Measurements from ENCODE around the gene FAM50A. TPM values are rescaled to one million over a fixed set of nuclear protein-coding genes. Genes with fewer than 3 reads are reported as not detected.

Gene FAM50A
- total RNA-seq, 4 donors from 2014 or later: 16.2 to 31.5 (median 23.3) TPM

DNA sequence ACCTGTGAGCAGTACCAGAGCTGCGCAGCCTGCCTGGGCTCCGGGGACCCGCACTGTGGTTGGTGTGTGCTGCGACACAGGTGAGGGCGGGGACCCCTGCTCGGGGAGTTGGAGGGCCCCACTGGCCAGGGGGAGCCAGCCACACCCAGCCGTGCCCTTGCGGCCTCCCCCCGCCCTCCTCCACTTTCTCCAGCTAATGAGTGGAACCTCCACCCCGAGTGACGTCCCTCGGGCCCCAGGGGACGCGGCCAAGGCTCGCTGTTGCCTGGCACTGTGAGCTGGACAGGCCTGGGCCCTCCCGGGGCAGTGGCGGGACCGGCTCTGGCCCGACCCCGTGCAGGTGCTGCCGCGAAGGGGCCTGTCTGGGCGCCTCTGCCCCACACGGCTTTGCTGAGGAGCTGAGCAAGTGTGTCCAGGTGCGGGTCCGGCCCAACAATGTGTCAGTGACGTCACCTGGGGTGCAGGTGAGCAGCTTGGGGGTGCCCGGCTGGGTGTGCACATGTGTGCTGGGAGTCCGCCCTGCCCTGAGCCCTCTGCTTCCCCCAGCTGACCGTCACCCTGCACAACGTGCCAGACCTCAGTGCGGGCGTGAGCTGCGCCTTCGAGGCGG is 19.8 kb downstream of the FAM50A start:
- 86% methylated on average over 13 of the region's 36 CpGs for WGBS
- H3K9me3 ChIP-seq: no peaks in the 10 kb centered on the region
- no peak for DNase-seq (ENCODE audit: low spot score in 2 of 2)
- peaks cover 20% of the 10 kb centered on the region for H3K4me1 ChIP-seq
- H3K27me3 ChIP-seq: no peaks in the 10 kb centered on the region
- peaks cover 65% of the 10 kb centered on the region for H3K36me3 ChIP-seq
- H3K27ac ChIP-seq: no peak overlapping the region
- TF ChIP-seq EP300 (IDR thresholded peaks at IDR 0.05): no peak
- no peak for TF ChIP-seq POLR2AphosphoS5 (IDR thresholded peaks at IDR 0.05)
- TF ChIP-seq POLR2A (IDR thresholded peaks at IDR 0.05): no peak
- TF ChIP-seq, protein P1, sequence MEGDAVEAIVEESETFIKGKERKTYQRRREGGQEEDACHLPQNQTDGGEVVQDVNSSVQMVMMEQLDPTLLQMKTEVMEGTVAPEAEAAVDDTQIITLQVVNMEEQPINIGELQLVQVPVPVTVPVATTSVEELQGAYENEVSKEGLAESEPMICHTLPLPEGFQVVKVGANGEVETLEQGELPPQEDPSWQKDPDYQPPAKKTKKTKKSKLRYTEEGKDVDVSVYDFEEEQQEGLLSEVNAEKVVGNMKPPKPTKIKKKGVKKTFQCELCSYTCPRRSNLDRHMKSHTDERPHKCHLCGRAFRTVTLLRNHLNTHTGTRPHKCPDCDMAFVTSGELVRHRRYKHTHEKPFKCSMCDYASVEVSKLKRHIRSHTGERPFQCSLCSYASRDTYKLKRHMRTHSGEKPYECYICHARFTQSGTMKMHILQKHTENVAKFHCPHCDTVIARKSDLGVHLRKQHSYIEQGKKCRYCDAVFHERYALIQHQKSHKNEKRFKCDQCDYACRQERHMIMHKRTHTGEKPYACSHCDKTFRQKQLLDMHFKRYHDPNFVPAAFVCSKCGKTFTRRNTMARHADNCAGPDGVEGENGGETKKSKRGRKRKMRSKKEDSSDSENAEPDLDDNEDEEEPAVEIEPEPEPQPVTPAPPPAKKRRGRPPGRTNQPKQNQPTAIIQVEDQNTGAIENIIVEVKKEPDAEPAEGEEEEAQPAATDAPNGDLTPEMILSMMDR (IDR thresholded peaks at IDR 0.05): no peak
- no peak overlapping the region for H3K4me3 ChIP-seq

DNA sequence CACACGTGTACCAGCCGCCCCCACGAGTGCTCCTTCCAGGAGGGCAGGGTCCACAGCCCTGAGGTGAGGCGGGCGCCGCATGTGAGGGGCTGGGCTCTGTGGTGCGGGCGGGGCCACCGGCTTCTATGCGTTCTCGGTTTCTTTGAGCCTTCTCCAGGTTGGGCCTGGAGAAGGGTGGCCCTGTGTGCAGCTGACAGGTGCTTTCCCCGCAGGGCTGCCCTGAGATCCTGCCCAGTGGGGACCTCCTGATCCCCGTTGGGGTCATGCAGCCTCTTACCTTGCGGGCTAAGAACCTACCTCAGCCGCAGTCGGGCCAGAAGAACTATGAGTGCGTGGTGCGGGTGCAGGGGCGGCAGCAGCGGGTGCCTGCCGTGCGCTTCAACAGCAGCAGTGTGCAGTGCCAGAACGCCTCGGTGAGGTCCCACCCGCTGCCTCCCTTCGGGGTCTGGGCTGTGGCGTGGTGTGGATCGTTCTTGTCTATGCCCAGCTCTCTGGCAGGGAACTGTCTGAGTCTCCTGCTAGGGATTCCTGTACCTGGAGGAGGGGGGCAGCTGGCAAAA is 20.9 kb downstream of the FAM50A start:
- TF ChIP-seq, protein P1 (IDR thresholded peaks at IDR 0.05): no peak
- TF ChIP-seq POLR2AphosphoS5 (IDR thresholded peaks at IDR 0.05) (no peak), POLR2A (IDR thresholded peaks at IDR 0.05) (no peak), EP300 (IDR thresholded peaks at IDR 0.05) (no peak)
- H3K27me3 ChIP-seq: no peaks in the 10 kb centered on the region
- H3K36me3 ChIP-seq: peaks cover 77% of the 10 kb centered on the region
- H3K9me3 ChIP-seq: no peaks in the 10 kb centered on the region
- H3K4me1 ChIP-seq: peaks cover 11% of the 10 kb centered on the region
- no peak overlapping the region for H3K27ac ChIP-seq
- DNase-seq (ENCODE audit: low spot score in 2 of 2): no peak
- H3K4me3 ChIP-seq: no peak overlapping the region
- WGBS: 84% methylated on average over 12 of the region's 28 CpGs

DNA sequence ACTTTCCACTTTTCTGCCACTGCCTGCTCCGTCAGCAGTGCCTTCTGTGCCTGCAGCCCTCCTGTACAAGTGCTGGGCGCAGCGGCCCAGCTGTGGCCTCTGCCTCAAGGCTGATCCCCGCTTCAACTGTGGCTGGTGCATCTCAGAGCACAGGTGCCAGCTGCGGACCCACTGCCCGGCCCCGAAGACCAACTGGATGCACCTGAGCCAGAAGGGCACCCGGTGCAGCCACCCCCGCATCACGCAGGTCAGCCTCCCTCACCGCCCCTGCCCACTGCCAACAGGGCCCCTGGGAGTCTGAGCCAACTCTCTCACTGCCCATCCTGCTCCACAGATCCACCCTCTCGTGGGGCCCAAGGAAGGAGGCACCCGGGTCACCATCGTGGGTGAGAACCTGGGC is 21.7 kb downstream of the FAM50A start:
- no peak overlapping the region for H3K27ac ChIP-seq
- TF ChIP-seq POLR2AphosphoS5 (IDR thresholded peaks at IDR 0.05) (no peak), EP300 (IDR thresholded peaks at IDR 0.05) (no peak), POLR2A (IDR thresholded peaks at IDR 0.05) (no peak)
- TF ChIP-seq, protein P1 (IDR thresholded peaks at IDR 0.05): no peak
- H3K4me3 ChIP-seq: no peak overlapping the region
- H3K27me3 ChIP-seq: no peaks in the 10 kb centered on the region
- WGBS: 100% methylated on average over 4 of the region's 14 CpGs
- peaks cover 84% of the 10 kb centered on the region for H3K36me3 ChIP-seq
- no peak for DNase-seq (ENCODE audit: low spot score in 2 of 2)
- peaks cover 3% of the 10 kb centered on the region for H3K4me1 ChIP-seq
- no peaks in the 10 kb centered on the region for H3K9me3 ChIP-seq

DNA sequence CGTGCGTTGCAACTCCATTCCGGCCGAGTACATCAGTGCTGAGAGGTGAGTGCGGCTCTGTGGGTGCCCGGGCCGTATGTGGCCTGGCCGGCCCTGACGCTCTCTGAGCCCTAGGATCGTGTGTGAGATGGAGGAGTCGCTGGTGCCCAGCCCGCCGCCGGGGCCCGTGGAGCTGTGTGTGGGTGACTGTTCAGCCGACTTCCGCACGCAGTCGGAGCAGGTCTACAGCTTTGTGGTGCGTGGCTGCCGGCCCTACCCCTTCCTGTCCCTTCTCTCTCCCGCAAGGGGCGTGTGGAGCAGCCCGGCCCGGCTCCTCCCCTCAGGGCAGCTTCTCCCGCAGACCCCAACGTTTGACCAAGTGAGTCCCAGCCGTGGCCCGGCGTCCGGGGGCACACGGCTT is 22.1 kb downstream of the FAM50A start:
- Histone ChIP-seq H3K27me3 (no peaks in the 10 kb centered on the region), H3K4me1 (no peaks in the 10 kb centered on the region), H3K4me3 (no peak overlapping the region), H3K9me3 (no peaks in the 10 kb centered on the region), H3K36me3 (peaks cover 87% of the 10 kb centered on the region), H3K27ac (no peak overlapping the region)
- TF ChIP-seq POLR2A (IDR thresholded peaks at IDR 0.05): no peak
- TF ChIP-seq, protein P1 (IDR thresholded peaks at IDR 0.05): no peak
- TF ChIP-seq EP300 (IDR thresholded peaks at IDR 0.05): no peak
- no peak for TF ChIP-seq POLR2AphosphoS5 (IDR thresholded peaks at IDR 0.05)
- WGBS: no CpG with 5 or more reads among the region's 32 CpGs
- DNase-seq (ENCODE audit: low spot score in 2 of 2): no peak

DNA sequence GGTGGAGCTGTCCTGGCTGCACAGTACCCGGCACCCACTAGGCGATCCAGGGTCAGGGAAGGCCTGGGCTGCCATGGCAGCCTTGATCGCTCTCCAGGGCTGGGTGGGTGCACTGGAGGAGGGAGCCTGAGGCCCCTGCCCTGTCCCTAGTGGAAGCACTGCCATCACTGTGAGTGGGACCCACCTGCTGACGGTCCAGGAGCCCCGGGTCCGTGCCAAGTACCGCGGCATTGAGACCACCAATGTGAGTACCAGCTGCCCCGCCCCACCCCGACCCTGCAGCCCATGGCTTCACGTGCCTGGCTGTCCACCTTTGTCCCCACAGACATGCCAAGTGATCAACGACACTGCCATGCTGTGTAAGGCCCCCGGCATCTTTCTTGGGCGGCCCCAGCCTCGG is 23.0 kb downstream of the FAM50A start:
- no peaks in the 10 kb centered on the region for H3K9me3 ChIP-seq
- H3K4me3 ChIP-seq: no peak overlapping the region
- WGBS: 97% methylated on average over 5 of the region's 15 CpGs
- H3K36me3 ChIP-seq: peaks cover 91% of the 10 kb centered on the region
- H3K4me1 ChIP-seq: no peaks in the 10 kb centered on the region
- no peak for DNase-seq (ENCODE audit: low spot score in 2 of 2)
- no peak for TF ChIP-seq POLR2AphosphoS5 (IDR thresholded peaks at IDR 0.05)
- TF ChIP-seq, protein P1 (IDR thresholded peaks at IDR 0.05): no peak
- H3K27ac ChIP-seq: no peak overlapping the region
- no peaks in the 10 kb centered on the region for H3K27me3 ChIP-seq
